GM19452 (cell line): ENCODE data around the gene TNFRSF19.
"Not testable (repeated sequence)": the region's sequence is repeated elsewhere in the genome, so short reads cannot be mapped to it uniquely, and the experiment has no call there.

ENCODE experiments used
- ATAC-seq: cut with Tn5 transposase; IDR thresholded peaks from one replicate; pipeline ENCODE4 v1.9.1; 2021; ENCODE audit not compliant: unreplicated experiment

Gene TNFRSF19

DNA sequence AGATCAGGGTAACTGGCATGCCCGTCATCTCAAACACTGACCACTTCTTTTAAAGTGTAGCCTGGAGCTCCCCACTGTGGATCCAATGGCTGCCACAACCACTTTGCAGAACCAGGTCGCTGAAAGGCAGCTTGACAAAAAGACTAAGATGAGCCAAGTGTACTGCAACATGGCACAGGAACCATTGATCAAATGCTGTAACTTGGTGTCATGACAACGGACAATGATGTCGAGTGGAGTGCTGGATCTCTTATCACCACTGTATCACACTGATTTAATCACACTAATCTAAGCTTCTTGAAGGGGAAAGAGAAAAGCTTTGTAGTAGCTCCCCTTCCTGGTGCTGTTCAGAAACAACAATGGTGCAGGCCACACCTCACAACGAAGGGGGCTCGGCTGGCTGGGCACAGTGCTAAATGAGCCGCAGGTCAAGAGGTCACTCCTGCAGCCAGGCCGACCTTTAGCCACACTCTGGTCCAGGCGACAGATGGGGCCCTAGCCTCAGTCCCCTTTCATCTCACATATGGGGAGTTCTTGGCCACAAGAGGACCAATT is 2.2 kb upstream of the TNFRSF19 start:
- no peak for ATAC-seq

GRCh38 chr13:23570921-23571315 is 706 bp downstream of the TNFRSF19 start:
- no peak for ATAC-seq

DNA sequence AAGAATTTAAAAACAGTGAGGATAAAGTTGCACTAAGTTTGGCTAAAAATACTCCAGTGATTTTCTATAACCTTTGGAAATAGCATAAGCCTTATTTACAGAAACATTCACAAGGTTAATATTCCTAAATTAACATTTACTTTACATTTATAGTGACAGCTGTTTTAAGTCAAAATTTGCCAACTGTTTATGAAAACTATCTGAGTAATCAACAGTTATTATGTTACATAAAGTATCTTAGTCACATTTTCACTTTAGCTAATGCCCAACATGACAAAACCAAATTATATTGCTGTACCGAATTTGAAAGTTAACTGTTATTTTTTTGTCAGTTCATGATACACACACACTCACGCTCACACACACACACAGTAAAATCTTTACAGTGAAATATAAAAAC is 1.2 kb downstream of the TNFRSF19 start:
- no peak for ATAC-seq

GRCh38 chr13:23572836-23573235 is 2.6 kb downstream of the TNFRSF19 start:
- no peak for ATAC-seq

GRCh38 chr13:23574421-23575145 is 4.4 kb downstream of the TNFRSF19 start:
- no peak for ATAC-seq

DNA sequence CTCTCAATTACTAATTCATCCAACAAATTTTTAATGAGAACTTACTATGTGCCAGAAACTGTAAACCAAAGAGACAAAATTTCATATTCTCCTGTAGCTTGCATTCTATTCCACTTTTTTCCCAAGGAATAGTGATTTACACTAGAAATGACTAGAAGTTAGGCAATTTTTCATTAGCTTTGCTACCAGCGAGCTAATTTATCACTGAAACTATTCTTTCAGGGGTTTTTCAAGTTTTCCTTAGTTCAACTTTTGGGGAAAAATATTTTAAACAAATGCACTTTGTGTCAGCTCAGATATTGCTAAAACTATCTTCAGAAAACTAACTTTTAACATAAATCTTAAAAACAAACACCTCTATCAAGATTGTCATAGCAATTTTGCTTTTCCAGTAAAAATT is 5.4 kb downstream of the TNFRSF19 start:
- ATAC-seq, result no peak

- ATAC-seq, result peak; percentile 68
Measured at GRCh38 chr13:23578411-23579071, 8.3 kb downstream of the TNFRSF19 start.

GRCh38 chr13:23579072-23579895 is 9.1 kb downstream of the TNFRSF19 start:
- peak; percentile 90 for ATAC-seq

GRCh38 chr13:23579896-23580683 is 9.9 kb downstream of the TNFRSF19 start:
- ATAC-seq, result no peak

DNA sequence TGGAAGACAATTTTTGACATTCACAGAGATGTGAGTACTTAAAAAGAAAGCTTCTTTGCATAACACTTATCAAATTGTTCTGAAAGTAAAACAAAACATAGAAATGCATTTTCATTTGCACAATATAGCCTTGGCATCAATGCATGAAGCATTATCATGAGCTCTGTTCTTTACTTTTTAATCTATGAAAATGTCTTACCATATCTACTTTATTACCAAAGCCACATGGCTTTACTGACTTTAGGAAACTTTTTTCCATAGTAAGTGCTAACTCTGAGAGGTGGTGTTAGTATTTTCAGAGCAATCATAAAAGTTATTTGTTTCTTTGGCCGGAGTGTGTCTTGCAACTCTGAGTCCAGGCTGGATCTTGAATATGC is 10.5 kb downstream of the TNFRSF19 start:
- ATAC-seq, result no peak

DNA sequence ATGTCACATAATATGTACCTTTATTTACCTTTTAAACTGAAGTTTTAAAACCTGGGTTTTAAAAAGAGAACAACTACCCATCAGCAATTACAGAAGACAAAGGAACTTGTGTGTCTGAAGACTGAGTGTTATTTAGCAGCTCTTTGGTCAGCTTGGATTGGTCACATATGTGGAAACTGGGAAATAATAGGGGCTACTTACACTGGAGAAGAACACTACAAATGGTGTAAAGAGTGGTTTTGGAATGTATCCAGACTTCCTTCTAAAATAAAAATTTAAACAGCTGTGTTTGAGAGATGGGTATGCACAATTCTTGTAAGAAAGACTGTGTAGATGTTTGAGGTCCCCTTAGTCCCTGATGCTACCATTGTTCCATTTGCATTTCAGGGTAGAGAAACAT is 13.3 kb downstream of the TNFRSF19 start:
- no peak for ATAC-seq

DNA sequence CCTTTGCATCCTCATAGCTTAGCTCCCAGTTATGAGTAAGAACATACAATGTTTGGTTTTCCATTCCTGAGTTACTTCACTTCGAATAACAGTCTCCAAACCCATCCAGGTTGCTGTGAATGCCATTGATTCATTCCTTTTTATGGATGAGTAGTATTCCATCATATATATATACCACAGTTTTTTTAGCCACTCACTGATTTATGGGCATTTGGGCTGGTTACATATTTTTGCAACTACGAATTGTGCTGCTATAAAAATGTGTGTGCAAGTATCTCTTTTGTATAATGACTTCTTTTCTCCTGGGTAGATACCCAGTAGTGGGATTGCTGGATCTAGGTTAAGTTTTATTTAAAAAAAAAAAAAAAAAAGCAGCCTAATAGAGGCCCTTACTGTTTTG is 14.1 kb downstream of the TNFRSF19 start:
- no peak for ATAC-seq

GRCh38 chr13:23586336-23586735 is 16.1 kb downstream of the TNFRSF19 start:
- no peak for ATAC-seq

- no peak for ATAC-seq
Measured at GRCh38 chr13:23588666-23589065, 18.5 kb downstream of the TNFRSF19 start.

- ATAC-seq, result no peak
Measured at GRCh38 chr13:23592596-23592995, 22.4 kb downstream of the TNFRSF19 start.

DNA sequence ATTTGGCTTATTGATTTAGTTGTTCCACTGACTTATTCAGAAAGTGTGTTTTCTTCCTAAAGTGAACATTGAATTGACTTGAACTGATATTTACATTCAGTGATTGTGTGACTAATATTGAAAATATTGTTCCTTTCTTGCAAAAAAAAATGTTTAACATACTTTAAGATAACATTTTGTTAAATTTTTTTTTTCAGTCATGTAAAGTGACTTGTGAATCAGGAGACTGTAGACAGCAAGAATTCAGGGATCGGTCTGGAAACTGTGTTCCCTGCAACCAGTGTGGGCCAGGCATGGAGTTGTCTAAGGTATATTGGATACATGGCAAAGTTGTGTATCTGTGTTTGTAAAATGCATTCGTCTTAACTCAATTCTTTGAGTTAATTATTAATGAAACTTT is 22.9 kb downstream of the TNFRSF19 start:
- no peak for ATAC-seq

DNA sequence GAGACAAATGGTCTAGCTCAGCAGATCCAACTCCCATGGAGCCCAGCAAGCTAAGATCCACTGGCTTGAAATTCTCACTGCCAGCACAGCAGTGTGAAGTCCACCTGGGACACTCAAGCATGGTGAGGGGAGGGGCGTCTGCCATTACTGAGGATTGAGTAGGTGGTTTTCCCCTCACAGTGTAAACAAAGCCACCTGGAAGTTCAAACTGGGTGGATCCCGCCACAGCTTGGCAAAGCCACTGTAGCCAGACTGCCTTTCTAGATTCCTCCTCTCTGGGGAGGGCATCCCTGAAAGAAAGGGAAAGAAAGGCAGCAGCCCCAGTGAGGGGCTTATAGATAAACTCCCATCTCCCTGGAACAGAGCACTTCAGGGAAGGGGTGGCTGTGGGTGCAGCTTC is 24.1 kb downstream of the TNFRSF19 start:
- not testable (repeated sequence) for ATAC-seq

GRCh38 chr13:23598369-23598768 is 28.2 kb downstream of the TNFRSF19 start:
- ATAC-seq, result no peak

DNA sequence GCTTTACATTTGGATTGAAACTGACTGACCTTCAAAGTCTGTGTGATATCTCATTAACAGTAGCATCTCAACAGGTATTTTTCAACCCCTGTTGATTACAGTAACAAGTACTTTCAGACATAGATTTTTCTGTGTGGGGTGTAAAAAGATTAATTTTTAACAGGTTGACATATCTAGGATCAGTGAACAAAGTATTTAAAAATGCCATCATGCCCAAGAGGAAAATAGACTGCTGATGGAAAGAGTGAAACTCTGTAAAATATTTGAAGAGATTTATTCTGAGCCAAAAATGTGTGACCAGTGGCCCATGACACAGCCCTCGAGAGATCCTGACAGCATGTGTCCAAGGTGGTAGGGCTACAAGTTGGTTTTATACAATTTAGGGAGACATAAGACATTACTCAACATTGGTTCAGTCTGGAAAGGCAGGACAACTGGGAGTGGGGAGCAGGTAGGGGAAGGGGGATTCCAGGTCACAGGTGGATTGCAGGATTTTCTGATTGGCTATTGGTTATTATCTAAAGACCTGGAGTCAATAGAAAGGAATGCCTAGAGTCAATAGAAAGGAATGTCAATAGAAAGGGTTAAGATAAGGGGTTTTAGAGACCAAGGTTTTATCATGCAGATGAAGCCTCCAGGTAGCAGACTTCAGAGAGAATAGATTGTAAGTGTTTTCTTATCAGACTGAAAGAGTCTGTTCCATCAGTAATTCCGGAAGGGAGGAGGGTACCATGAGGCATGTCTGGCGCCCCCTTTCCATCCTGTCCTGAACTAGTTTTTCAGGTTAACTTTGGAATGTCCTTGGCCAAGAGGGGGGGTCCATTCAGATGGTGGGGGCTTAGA is 29.1 kb downstream of the TNFRSF19 start:
- no peak for ATAC-seq

DNA sequence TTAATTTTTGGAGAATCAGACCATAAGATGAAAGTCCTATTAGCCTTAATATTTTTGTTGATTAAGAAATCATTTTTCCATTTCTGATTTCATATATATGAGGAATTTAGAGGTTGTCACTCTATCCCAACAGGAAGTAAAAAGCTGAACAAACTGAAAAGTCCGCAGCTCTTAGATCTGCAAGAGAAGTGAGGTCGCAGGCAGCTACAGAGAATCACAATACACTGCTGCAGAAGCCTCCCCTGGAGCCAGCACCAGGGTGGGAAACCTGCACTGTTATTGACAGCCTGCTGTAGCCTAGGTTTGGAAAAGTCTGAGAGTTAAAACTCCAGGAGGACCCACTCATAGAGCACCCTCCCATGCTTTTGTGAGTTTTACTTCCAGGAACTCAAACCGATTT is 29.9 kb downstream of the TNFRSF19 start:
- ATAC-seq, result no peak
